OCI-LY7 (cell line): ENCODE measurements around the gene B3GAT1. TPM values are rescaled to one million over a fixed set of nuclear protein-coding genes. Genes with fewer than 3 reads are reported as not detected.

Experiments
- BruUV-seq: library from RNA; stranded (reverse); fragments of 400-500 nt; replicated peaks from 2 replicates; lab custom pipeline; 2021; lab: Mats Ljungman, UMichigan
- CTCF ChIA-PET: fragments of 300-600 bp; sonication (Branson Sonifier 250); formaldehyde crosslinking; loops from one replicate; lab custom pipeline; 2022; ENCODE audit warnings: antibody characterized with exemption; ENCODE audit not compliant: unreplicated experiment; lab: Charles Lee
- POLR2A ChIA-PET: fragments of 300-600 bp; sonication (Branson Sonifier 250); formaldehyde crosslinking; loops from one replicate; lab custom pipeline; 2022; ENCODE audit warnings: antibody characterized with exemption; lab: Charles Lee
- DNase-seq: peaks from one replicate; pipeline ENCODE4 v3.0.0-alpha.2; 2015; ENCODE audit warnings: low spot score
- H2AFZ ChIP-seq: fragments of 200-600 bp; sonication (generic), shearing (Covaris generic); 2 replicates; pipeline ENCODE4 v1.6.1; 2014; ENCODE audit warnings: mild to moderate bottlenecking, antibody characterized with exemption, low read length, moderate library complexity
- H3K27ac ChIP-seq: fragments of 200-600 bp; sonication (generic); 2 replicates; pipeline ENCODE4 v1.5.1; 2014; ENCODE audit warnings: mixed run types, low read depth, mild to moderate bottlenecking, moderate library complexity, low read length, inconsistent platforms; ENCODE audit not compliant: poor library complexity, severe bottlenecking
- H3K36me3 ChIP-seq: fragments of 200-600 bp; sonication (generic); 2 replicates; pipeline ENCODE4 v1.6.1; 2014; ENCODE audit warnings: mild to moderate bottlenecking, antibody characterized with exemption, low read length, moderate library complexity, mixed read lengths; ENCODE audit not compliant: insufficient read depth
- H3K4me1 ChIP-seq: fragments of 200-600 bp; sonication (generic); 2 replicates; pipeline ENCODE4 v1.5.1; 2014; ENCODE audit warnings: mild to moderate bottlenecking, low read length; ENCODE audit not compliant: insufficient read depth, poor library complexity, severe bottlenecking
- H3K4me2 ChIP-seq: fragments of 200-600 bp; sonication (generic); 2 replicates; pipeline ENCODE4 v1.6.1; 2014; ENCODE audit warnings: mild to moderate bottlenecking, low read length
- H3K4me3 ChIP-seq: fragments of 200-600 bp; sonication (generic); 2 replicates; pipeline ENCODE4 v1.5.1; 2014; ENCODE audit warnings: mild to moderate bottlenecking, low read depth, low read length; ENCODE audit not compliant: poor library complexity, severe bottlenecking
- H3K79me2 ChIP-seq: fragments of 200-600 bp; sonication (generic); 2 replicates; pipeline ENCODE4 v1.6.1; 2016; ENCODE audit warnings: low read depth, mild to moderate bottlenecking, low read length, moderate library complexity, mixed read lengths; ENCODE audit not compliant: insufficient read depth
- H3K9me2 ChIP-seq: fragments of 200-600 bp; sonication (generic); 2 replicates; pipeline ENCODE4 v1.6.1; 2016; ENCODE audit warnings: mild to moderate bottlenecking, low read length, mixed read lengths; ENCODE audit not compliant: insufficient read depth
- H3K9me3 ChIP-seq: fragments of 200-600 bp; sonication (generic); 2 replicates; pipeline ENCODE4 v1.6.1; 2014; ENCODE audit warnings: mild to moderate bottlenecking, mixed run types, low read length, mixed read lengths
- H4K20me1 ChIP-seq: fragments of 200-600 bp; sonication (generic); 2 replicates; pipeline ENCODE4 v1.6.1; 2014; ENCODE audit warnings: mild to moderate bottlenecking, antibody characterized with exemption, low read length, moderate library complexity, mixed read lengths; ENCODE audit not compliant: insufficient read depth
- CTCF ChIP-seq: fragments of 200-600 bp; sonication (generic); conservative IDR thresholded peaks from 2 replicates; pipeline ENCODE4 v1.5.1; 2014; ENCODE audit warnings: mild to moderate bottlenecking, antibody characterized with exemption, low read length, moderate library complexity, mixed read lengths
- EZH2phosphoT487 ChIP-seq: fragments of 200-600 bp; sonication (generic); IDR thresholded peaks from 2 replicates; pipeline ENCODE4 v1.6.1; 2018; ENCODE audit warnings: low read depth, borderline replicate concordance, mild to moderate bottlenecking, mixed run types, antibody characterized with exemption, low read length, moderate library complexity, mixed read lengths
- intact Hi-C: fragments of 100-400 bp; cut with micrococcal nuclease; formaldehyde crosslinking; loops from one replicate; pipeline ENCODE4 v1.10.0; 2022; ENCODE audit not compliant: unreplicated experiment
- total RNA-seq, 2 experiments: library from RNA; depleted of rRNA in 1 of 2; stranded (reverse); fragments of >200 nt in 1 of 2; shearing (Covaris generic) in 1 of 2; gene quantifications; 2 replicates each; pipeline ENCODE4 v1.2.3, GENCODE V29; 2014 to 2022

Gene B3GAT1
- total RNA-seq, 2 experiments from 2014 or later: not detected

- H3K9me3 ChIP-seq: no peaks in the 10 kb centered on the region
- H3K27ac ChIP-seq: no peak overlapping the region
- H3K4me1 ChIP-seq: no peaks in the 10 kb centered on the region
- CTCF ChIA-PET: no interaction called here
- H3K36me3 ChIP-seq: no peaks in the 10 kb centered on the region
- BruUV-seq: no TSS peak
- no peak overlapping the region for H2AFZ ChIP-seq
- no peaks in the 10 kb centered on the region for H3K9me2 ChIP-seq
- no peaks in the 10 kb centered on the region for H4K20me1 ChIP-seq
- intact Hi-C loops: no loop called here
- H3K4me3 ChIP-seq: no peak overlapping the region
- no peaks in the 10 kb centered on the region for H3K79me2 ChIP-seq
- no peak for DNase-seq
- POLR2A ChIA-PET: no interaction called here
- TF ChIP-seq EZH2phosphoT487: no peak
- TF ChIP-seq CTCF: no peak
- no peak overlapping the region for H3K4me2 ChIP-seq
Observed at GRCh38 chr11:134355656-134356055, 56.4 kb downstream of the B3GAT1 start.

GRCh38 chr11:134355136-134355535 is 56.9 kb downstream of the B3GAT1 start:
- Histone ChIP-seq H3K9me2 (no peaks in the 10 kb centered on the region), H3K27ac (no peak overlapping the region), H3K36me3 (no peaks in the 10 kb centered on the region), H4K20me1 (no peaks in the 10 kb centered on the region), H3K79me2 (no peaks in the 10 kb centered on the region), H3K4me1 (no peaks in the 10 kb centered on the region), H2AFZ (no peak overlapping the region), H3K4me2 (no peak overlapping the region), H3K4me3 (no peak overlapping the region), H3K9me3 (no peaks in the 10 kb centered on the region)
- ChIA-PET CTCF (no interaction called here), POLR2A (no interaction called here)
- DNase-seq: no peak
- no TSS peak for BruUV-seq
- TF ChIP-seq CTCF (no peak), EZH2phosphoT487 (no peak)
- intact Hi-C loops: no loop called here

GRCh38 chr11:134352111-134352510 is 59.9 kb downstream of the B3GAT1 start:
- Histone ChIP-seq H3K4me2 (no peak overlapping the region), H4K20me1 (no peaks in the 10 kb centered on the region), H3K36me3 (no peaks in the 10 kb centered on the region), H3K79me2 (no peaks in the 10 kb centered on the region), H3K9me2 (no peaks in the 10 kb centered on the region), H3K27ac (no peak overlapping the region), H3K4me1 (no peaks in the 10 kb centered on the region), H3K9me3 (no peaks in the 10 kb centered on the region), H3K4me3 (no peak overlapping the region), H2AFZ (no peak overlapping the region)
- POLR2A ChIA-PET: no interaction called here
- intact Hi-C loops: no loop called here
- CTCF ChIA-PET: no interaction called here
- no TSS peak for BruUV-seq
- no peak for TF ChIP-seq EZH2phosphoT487
- TF ChIP-seq CTCF: no peak
- DNase-seq: no peak
